MM.1S (cell line): ENCODE measurements around the gene TMEM125.

Source experiments
- EZH2 ChIP-seq: fragments of 300-600 bp; sonication (generic); optimal IDR thresholded peaks from 2 replicates; pipeline ENCODE3; 2017; ENCODE audit warnings: low read depth, mild to moderate bottlenecking, antibody characterized with exemption, low read length, mixed read lengths
- EZH2phosphoT487 ChIP-seq: fragments of 300-600 bp; sonication (generic); IDR thresholded peaks from 2 replicates; pipeline ENCODE4 v1.6.1; 2018; ENCODE audit warnings: antibody characterized with exemption, low read length
- TF ChIP-seq, protein P1 (sequence below): fragments of 300-600 bp; sonication (generic); IDR thresholded peaks from 2 replicates; pipeline ENCODE4 v1.5.1; 2016; ENCODE audit warnings: antibody characterized with exemption, low read length, mixed read lengths

DNA sequence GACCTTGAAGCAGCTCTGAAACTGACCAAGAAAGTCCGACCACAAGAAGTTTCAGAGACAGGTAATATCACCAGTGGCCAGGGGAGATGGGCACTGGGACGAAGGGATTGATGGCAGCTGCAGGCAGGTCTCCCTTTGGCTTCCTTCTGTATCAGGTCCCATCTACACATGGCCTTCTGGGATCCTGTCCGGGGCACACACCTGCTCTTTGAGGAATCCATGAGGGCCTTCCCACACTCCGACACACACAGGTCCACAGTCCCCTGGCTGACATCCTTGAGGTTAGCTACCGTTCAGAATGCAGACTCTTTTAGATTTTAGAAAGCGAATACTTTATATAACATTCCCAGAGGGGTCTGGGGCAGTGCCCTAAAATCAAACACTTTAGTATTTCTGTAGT, 26.5 kb upstream of the TMEM125 start:
- TF ChIP-seq, protein P1, sequence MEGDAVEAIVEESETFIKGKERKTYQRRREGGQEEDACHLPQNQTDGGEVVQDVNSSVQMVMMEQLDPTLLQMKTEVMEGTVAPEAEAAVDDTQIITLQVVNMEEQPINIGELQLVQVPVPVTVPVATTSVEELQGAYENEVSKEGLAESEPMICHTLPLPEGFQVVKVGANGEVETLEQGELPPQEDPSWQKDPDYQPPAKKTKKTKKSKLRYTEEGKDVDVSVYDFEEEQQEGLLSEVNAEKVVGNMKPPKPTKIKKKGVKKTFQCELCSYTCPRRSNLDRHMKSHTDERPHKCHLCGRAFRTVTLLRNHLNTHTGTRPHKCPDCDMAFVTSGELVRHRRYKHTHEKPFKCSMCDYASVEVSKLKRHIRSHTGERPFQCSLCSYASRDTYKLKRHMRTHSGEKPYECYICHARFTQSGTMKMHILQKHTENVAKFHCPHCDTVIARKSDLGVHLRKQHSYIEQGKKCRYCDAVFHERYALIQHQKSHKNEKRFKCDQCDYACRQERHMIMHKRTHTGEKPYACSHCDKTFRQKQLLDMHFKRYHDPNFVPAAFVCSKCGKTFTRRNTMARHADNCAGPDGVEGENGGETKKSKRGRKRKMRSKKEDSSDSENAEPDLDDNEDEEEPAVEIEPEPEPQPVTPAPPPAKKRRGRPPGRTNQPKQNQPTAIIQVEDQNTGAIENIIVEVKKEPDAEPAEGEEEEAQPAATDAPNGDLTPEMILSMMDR = no peak
- TF ChIP-seq EZH2 (no peak), EZH2phosphoT487 (no peak)
